GM21528 (cell line): ENCODE results near the gene NR5A1.

Experiments
- ATAC-seq: cut with Tn5 transposase; IDR thresholded peaks from one replicate; pipeline ENCODE4 v1.9.1; 2021; ENCODE audit warnings: mild to moderate bottlenecking, moderate library complexity; ENCODE audit not compliant: unreplicated experiment, low FRiP score

Gene NR5A1

DNA sequence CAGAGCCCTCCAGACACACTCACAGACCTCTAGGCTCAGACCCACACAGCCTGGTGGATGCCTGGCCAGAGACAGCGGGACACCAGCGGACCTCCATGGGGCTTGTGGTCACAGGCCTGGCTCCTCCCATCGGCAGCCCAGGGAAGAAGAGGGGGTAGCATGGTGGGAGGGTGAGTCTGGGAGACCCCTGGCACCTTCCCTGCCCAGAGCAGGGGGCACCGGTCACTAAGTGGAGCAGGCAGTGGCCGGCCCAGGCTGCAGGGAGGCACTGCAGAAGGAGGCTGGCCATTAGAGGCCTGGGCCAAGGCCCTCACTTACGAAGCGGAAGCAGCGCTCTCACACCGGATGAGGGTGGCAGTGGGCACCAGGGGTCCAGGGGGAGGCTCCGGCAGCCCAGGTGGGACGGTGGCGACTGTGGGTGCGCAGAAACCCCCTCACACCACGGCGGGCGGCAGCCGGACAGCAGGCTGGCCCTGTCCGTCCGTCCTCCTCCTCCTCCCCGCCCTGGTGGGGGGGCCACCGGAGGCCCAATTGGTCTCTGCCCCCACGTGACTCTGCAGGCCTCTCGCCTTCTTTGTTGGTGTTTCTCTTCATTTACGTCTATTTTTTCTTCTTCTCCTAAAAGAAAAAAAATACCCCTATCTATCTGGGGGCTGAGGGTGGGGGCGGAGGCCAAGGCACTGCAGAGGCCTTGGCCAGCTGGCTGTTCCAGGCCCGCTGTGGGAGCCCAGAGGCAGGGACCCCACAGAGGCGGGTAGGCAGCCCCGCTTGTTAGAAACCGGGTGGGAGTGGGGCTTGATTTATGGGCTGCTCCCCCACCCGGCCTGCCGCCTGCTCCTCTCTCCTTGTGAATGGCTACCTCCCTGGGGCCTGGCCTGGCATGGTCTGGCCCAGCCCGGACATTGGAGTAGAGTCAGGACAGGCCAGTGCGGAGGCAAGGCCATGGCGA is at the start of gene NR5A1:
NR5A1 (minus strand) TSS at position 469 of the 949 bp plus-strand sequence. CDS start 4,004 bp downstream, outside the sequence.
- no peak for ATAC-seq

DNA sequence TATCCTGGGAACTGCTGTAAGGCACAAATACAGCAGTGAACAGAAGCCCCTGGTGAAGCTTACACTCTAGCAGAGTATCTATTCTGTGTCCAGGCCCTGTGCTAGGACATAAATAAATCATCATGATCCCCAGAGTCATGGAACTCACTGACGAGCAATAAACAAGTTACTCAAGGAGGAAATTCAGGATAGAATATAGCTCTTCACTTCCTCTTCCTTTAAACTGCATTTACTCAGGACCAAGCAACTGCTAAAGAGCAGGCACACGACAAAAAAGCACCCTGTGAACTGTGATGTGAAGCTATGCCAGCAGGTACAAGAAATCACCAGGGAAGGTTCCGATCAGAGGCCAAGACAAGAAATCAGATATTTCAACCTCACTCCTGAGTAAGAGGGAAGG is 47.8 kb upstream of the NR5A1 start:
- ATAC-seq = no peak

DNA sequence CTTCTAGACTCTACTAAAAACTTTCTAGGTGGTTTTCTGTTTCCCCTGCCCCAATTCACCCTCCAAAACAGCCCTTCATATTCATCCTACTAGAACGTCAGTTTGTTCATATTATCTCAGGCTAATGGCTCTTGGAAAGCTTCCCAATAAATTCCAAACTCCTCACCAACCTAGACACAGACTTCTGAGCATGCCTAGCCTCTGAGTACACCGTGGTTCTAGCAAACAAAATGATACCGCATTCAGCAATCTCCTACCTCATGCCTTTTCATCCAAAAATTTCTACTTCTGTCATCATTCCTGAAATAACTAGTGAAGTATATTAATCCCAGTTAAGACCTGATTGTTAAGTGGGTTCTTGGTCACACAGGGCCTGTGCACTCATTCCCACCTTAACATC is 46.5 kb upstream of the NR5A1 start:
- ATAC-seq = no peak

DNA sequence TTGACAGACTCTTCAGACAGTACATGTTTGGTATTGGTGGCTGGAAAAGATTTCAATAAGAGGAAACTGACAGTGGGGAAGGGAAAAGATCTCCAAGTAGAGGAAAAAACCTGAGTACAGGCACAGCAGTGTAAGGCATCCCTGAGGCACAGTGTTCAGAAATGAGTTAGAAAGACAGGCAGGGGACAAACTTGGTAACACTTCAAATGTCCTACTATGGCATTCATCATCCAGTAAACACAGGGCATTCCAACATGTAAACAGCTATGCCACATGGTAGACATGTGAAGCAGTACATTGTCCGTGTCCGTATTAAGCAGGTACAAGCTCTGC is 45.0 kb upstream of the NR5A1 start:
- ATAC-seq = no peak

DNA sequence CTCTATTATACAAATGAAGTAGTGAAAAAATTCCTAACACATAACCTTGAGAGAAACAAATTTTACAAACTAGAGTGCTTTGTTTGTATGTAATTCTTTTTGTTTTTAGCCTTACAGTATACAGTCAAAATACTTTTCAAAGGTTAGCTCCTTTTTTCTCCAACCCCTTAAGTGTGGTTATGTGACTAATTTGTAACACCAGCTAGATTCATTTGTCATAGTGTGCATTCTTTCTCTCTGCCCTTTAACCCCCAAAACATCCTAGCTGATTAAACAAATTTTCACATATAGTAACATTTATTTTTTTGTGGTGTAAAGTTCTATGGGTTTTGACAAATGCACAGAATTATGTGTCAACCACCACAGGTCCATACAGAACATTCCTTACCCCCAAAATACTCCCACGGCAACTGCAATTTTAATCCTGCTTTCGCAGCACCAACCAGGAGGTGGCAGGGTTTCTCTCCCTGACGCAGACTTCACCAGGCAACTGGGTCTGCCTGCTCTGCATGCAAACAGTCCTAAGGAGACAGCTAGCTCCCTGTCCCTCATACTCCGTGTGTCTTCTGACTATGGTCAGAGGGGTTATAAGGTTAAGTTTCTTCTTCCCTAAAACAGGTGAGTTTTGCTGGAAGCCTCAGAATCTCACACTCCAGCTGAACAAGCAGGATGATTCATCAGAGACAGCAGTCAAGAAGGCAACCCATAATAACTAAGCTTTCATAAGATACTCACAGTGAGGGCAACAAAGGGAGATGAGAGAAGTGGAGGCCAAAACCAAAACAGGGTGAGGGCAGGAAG is 44.5 kb upstream of the NR5A1 start:
- no peak for ATAC-seq

DNA sequence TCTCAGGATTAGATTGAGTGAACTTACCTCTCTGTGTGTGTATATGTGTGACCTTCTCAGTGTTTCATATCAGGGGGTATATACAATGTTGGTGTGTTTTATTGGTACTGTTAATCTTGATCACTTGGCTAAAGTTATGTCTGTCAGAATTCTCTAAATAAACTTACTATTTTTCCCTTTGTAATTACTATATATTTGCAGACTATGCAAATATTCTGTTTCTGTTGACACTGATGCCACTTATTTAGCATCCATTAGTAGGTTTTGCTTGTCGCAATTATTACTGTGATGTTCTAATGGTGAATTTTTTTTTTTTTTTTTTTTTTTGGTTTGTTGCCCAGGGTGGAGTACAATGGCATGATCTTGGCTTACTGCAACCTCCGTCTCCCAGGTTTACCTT is 42.9 kb upstream of the NR5A1 start:
- ATAC-seq = no peak

DNA sequence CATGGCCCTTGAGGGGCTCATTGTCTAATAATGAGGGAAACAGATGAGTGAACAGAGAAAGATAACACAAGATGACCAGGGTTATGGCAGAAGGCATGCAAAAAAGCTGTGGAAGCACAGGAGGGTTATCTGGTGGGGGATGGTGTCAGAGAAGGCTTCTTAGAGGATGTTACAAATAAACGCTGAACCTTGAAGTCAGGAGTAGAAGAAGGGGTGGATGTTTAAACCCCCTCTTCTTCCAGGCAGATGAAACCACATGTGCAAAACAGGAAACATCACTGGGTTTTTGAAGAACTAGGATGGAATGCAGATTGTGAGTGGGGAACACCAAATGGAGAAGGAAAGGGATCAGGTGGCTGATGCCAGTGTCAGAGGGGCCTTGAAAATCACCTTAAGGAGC is 41.8 kb upstream of the NR5A1 start:
- no peak for ATAC-seq

DNA sequence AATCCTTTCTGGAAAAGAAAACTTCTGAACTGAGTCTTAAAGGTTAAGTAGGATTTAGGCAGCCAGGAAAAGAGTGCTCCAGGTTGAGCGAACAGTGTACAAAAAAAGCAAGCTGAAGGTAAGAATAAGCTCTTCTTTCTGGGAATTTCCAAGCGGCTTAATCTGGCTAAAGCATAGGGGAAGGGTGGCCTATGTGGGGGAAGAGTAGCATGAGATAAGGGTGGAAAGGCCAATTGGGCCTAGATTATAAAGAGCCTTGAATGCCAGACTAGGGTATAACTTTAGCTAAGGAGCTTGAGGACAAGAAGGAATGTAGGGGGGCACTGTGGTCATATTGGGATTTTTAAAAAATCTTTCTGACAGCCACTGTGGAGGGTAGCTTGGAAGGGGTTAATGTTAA is 37.3 kb upstream of the NR5A1 start:
- no peak for ATAC-seq

DNA sequence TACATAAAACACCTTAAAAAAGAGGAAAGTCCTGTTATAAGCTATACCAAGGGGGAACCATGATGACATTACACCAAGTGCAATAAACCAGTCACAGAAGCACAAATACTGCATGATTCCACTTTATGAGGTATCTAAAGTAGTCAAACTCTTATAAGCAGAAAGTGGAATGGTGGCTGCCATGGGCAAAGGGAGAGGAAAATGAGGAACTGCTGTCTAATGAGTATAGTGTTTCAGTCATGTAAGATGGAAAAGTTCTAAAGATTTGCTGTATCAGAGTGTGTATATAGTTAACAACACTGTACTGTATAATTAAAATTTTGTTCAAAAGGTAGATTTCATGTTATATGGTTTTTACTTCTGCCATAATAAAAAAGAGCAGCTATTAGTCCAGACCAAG is 34.6 kb upstream of the NR5A1 start:
- ATAC-seq = no peak

DNA sequence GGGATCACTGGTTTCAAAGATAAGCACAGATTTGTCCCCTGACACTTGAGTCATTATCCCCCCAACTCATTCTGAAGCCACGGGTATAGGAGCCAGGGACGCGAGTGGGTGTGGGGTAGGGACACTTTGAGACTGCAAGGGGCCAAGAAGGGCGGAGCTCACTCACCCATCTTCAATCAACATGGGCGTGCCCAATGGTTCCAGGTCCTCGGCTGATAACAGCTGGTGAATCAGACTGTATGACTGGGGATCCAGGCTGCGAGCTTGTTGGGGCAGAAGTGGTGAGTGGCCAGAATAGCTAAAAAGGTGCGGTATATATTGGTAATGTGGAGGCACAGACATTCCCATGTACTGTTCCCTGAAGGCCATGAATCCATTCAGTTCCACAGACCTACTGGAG is 30.7 kb upstream of the NR5A1 start:
- ATAC-seq = no peak

DNA sequence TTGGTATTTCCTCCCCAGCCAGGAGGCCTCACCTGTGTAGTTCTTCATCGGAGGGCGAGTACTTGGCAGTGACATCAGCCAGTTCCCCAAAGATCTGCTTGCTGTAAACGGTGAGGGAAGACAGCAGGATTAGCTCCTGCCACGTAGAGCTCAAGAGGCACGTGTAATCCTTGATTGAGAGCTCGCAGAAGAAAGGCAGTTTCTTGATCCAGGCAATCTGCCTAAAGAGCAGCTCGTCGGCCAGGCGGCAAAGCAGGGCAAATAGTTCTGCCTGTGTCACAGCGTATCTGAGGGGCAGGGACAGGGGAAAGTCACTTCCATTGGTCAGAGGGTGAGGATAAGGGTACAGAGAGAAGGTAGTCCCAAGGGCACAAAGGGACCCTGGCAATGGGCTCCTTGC is 28.6 kb upstream of the NR5A1 start:
- no peak for ATAC-seq

DNA sequence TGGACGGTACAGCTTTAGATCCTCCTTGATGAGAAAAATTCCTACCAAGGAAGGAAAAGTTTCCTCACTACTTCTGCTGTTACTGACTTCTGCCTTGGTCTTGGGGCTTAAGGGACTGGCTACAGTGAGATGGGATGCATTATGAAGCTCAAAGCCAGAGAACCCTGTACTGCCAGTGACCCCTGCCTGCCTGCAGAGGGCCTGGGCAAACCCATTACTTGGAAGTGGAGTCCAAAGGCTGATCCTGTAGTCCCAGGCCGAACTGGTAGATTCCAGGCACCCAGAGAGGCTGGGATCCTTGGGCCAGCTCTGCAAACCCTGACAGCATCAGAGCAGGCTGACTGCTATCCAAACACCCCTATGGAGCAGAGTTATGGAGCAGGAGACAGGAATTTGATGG is 25.7 kb upstream of the NR5A1 start:
- ATAC-seq = no peak

DNA sequence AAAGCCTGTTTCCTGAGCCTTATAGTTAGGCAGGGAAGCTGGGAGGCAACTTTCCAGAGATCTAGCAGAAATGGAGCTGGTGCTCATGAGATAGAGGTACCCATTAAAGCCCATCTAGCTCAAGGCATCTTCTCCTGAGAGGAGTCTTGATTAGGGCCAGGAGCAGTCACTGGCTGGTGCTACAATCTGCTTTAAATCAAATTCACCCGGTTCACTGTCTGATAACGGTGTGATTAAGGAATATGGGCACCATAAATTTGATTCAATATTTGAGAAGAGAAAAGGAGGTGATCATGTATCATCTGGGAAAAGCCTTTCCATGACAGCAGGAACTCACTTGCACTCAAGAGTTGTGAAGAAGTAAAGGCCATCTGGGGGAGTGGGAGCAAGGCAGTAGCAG is 23.9 kb upstream of the NR5A1 start:
- no peak for ATAC-seq

DNA sequence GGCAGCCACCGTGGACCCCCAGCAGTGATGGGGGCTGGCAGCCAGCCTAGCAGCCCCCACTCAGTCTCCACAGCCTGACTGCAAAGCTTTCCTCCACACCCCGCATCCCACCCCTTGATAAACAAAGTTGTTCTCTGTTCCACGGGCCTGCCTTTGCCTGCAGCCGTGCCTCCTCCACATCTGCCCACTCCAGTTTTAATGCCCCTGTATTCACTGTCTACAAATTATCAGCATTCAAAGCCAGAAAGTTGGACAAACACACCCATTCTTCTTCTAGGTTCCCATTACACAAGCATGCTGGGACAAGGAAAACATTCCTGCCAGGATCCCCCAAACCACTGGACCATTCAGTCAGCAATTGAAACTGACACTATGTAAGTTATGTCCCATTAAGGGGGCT is 23.0 kb upstream of the NR5A1 start:
- ATAC-seq = no peak

DNA sequence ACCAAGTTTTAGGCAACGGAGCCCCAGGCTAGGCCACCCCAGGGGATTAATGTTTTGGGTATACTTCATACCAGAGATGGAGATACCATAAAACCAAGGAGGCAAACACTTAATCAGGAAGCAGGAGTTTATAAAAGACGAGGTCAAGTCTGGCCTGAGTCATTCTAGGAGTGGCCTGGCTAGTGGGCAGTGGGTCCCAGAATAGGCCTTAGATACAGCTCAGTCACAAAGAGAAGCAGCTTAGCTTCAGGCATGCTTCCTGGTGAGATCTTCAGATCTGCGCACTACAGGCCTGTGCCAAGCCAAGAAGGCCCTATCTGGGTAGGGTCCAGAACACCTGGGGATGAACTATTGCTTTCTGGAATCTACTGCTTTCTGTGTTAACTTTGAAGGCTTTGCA is 20.6 kb upstream of the NR5A1 start:
- no peak for ATAC-seq

DNA sequence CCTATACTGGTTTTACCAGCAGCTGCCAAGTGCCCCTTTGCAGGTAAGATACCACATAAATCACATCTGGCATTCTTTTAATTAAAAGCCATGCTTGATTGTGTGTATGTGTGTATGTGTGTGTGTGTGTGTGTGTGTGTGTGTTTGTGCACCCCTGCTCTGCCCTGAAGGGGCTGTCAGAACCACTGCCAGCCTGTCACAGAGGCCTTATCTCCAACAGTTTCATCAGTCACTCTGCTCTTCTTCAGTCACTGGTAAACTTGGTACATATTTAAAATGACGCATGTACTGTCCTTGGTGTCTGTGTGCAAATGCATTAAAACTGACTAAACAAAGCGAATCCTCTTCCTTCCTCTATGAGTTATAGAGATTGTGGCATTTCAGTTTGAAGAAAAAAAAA is 19.0 kb upstream of the NR5A1 start:
- no peak for ATAC-seq

DNA sequence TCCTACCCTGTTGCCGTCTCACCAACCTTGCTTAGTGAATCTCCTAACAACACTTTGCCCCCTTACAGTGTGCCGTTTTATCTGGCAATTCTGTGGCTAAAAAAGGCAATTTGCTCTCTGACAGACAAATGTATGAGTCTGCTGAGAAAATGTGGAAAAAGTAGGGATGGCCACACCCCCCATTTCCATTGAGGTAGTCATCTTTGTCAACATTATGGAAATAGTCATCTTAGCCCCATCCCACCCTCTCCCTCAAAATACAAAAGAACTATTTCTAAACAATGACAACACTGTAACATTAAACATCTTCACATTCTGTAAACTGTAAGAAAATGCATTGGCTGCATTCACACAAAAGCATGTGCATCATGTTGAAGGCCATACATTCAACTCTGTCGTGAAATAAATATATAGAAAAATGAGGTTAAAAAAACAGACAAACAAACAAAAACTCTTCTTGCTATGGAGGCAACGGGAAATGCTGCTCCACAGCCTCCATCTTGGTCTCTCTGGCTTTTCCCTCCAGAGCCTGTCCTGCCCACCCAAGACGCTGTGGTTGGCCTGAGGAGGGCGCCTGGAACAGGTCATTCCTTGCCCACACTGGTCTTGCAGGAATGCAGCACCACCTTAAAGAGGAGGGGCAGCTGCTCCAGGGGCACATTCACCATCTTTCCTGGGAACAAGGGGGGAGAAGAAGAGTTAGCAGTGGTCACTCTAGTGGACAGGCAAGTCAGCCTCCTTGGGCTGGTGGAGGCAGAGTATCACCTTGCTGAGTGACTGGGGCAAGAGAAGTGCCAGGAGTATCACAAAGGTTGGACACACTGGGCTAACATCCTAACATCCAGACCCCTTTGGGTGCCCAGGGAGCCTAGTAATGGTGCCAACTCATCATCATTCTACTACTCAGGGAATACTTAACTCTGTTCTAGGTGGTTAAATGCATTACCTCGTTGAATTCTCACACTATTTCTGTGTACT is 15.2 kb upstream of the NR5A1 start:
- ATAC-seq = no peak

DNA sequence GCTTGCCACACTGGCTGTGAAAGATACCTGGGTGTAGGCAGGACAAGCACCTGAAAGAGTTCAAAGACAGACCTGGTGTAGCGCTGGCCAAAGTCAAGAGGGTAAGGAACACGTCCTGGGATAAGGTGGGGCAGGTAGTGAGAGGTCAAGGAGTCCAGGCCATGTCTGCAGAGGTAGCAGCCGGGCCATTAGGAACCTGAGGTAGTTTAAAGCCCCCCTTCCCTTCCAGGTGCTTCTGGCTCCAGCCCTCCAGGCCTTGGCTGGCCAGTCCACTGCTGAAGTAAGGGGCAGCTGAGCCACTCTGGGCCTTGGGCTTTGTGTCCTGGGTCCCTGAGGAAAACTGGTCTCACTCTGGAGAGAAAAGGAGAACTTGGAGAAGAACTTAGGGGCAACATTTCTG is 13.9 kb upstream of the NR5A1 start:
- no peak for ATAC-seq

DNA sequence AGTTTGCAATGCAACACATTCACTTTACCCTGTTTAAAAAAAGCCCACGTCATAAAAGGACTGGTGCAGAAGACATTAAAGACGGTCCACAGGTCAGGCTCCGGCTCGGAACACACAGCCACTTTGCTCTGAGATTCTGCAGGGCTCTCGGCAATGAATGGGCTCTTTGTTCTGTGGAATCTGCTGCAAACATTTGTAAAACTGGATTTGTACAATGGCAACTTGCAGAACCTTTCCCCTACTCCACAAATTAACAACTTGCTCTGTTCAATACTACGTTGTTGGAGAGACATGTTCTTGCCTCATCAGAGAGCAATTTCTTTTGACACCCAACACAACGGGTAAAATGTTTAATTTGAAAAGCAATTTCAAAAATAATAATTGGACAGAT is 13.0 kb upstream of the NR5A1 start:
- ATAC-seq = no peak

DNA sequence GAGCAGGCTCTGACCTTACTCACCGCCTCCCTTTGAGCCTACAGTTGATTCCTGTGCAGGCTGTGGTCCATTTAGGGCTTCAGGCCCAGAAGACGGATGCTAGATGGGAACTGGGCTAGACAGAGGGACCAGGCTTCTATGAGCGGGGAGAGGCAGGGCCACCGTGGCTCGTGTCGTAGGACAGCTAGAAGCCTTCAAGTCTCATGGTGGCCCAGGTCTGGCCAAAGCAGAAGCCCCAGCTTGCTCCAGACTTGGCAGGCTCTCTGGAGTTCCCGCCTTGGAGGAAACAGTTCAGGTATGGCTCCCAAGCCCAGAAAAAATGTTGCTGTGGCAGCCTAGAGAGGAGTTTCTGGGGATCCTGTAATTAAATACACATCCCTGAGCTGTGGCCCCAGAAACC is 10.9 kb upstream of the NR5A1 start:
- no peak for ATAC-seq

DNA sequence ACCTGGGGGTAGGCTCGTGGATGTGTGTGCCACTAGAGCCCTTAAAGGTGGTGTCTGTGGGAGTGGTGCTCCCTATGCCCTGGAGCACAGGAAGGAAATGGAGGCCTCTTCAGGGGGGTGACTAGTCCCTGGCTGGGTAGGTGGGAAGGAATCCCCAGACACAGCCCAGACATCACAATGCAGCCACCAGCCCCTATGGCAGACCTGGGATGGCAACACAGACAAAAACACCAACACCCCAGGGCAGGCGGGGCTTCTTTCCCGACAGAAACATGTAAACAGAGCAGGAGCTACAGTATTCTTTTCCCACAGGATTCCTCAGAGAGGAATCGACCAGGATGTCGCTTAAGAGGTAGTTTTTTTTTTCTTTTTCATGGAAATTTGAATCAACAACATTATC is 10.4 kb upstream of the NR5A1 start:
- ATAC-seq = no peak
